Neural cell (in vitro differentiated cells): ENCODE results near the gene TMEM250. TPM values are rescaled to one million over a fixed set of nuclear protein-coding genes. Genes with fewer than 3 reads are reported as not detected.

ENCODE experiments used
- H2AFZ ChIP-seq: fragments of 200-600, 300-800 bp; sonication (generic), shearing (Covaris generic); 2 replicates; pipeline ENCODE4 v1.6.0; 2014; ENCODE audit warnings: low read depth, mild to moderate bottlenecking, antibody characterized with exemption, low read length, moderate library complexity
- H3F3A ChIP-seq: fragments of 200-600 bp; shearing (Covaris generic); 2 replicates; pipeline ENCODE4 v1.6.1; 2016; ENCODE audit warnings: mild to moderate bottlenecking, moderate library complexity, mixed read lengths, antibody characterized with exemption, low read length; ENCODE audit not compliant: insufficient read depth, poor library complexity, severe bottlenecking
- H3K27ac ChIP-seq: fragments of 200-600, 300-800 bp; sonication (generic), shearing (Covaris generic); 2 replicates; pipeline ENCODE4 v1.5.1; 2014; ENCODE audit warnings: mild to moderate bottlenecking, low read length, moderate library complexity
- H3K27me3 ChIP-seq: fragments of 300-800, 200-600 bp; sonication (generic), shearing (Covaris generic); 2 replicates; pipeline ENCODE4 v1.6.0; 2014; ENCODE audit warnings: mild to moderate bottlenecking, low read depth, low read length, moderate library complexity; ENCODE audit not compliant: insufficient read depth
- H3K36me3 ChIP-seq: fragments of 300-800, 200-600 bp; sonication (generic), shearing (Covaris generic); 2 replicates; pipeline ENCODE4 v1.5.1; 2014; ENCODE audit warnings: mild to moderate bottlenecking, antibody characterized with exemption, low read length, moderate library complexity; ENCODE audit not compliant: insufficient read depth
- H3K4me2 ChIP-seq: fragments of 300-800, 200-600 bp; sonication (generic), shearing (Covaris generic); 2 replicates; pipeline ENCODE4 v1.6.0; 2014; ENCODE audit warnings: mild to moderate bottlenecking, low read length
- H3K4me3 ChIP-seq: fragments of 300-800, 200-600 bp; sonication (generic), shearing (Covaris generic); 2 replicates; pipeline ENCODE4 v1.5.1; 2014; ENCODE audit warnings: mild to moderate bottlenecking, low read length, moderate library complexity
- H3K79me2 ChIP-seq: fragments of 200-600 bp; shearing (Covaris generic); replicated peaks from 2 replicates; pipeline ENCODE4 v1.6.0; 2014; ENCODE audit warnings: mild to moderate bottlenecking, low read length, moderate library complexity; ENCODE audit not compliant: insufficient read depth
- H3K9ac ChIP-seq: fragments of 300-800, 200-600 bp; sonication (generic), shearing (Covaris generic); 2 replicates; pipeline ENCODE4 v1.6.1; 2016; ENCODE audit warnings: mild to moderate bottlenecking, low read length, mixed read lengths
- H3K9me2 ChIP-seq: fragments of 200-600 bp; shearing (Covaris generic); 2 replicates; pipeline ENCODE4 v1.6.1; 2016; ENCODE audit warnings: mild to moderate bottlenecking, low read length, mixed read lengths; ENCODE audit not compliant: insufficient read depth
- H3K9me3 ChIP-seq: fragments of 200-600, 300-800 bp; sonication (generic), shearing (Covaris generic); 2 replicates; pipeline ENCODE4 v1.6.1; 2016; ENCODE audit warnings: mild to moderate bottlenecking, mixed run types, low read length, moderate library complexity, mixed read lengths
- H4K20me1 ChIP-seq: fragments of 200-600 bp; shearing (Covaris generic); 2 replicates; pipeline ENCODE4 v1.6.1; 2016; ENCODE audit warnings: mild to moderate bottlenecking, mixed run types; ENCODE audit not compliant: insufficient read depth
- EP300 ChIP-seq: fragments of 450-650 bp; conservative IDR thresholded peaks from 2 replicates; pipeline ENCODE4 v1.6.1; 2014; ENCODE audit warnings: antibody characterized with exemption, mild to moderate bottlenecking, moderate library complexity; ENCODE audit not compliant: poor library complexity, severe bottlenecking
- EZH2 ChIP-seq: fragments of 200-600, 300-800 bp; shearing (Covaris generic), sonication (generic); IDR thresholded peaks from 2 replicates; pipeline ENCODE4 v1.6.1; 2014; ENCODE audit warnings: antibody characterized with exemption, low read length, borderline replicate concordance, mild to moderate bottlenecking; ENCODE audit not compliant: insufficient read depth, poor library complexity, severe bottlenecking
- MXI1 ChIP-seq: fragments of 450-650 bp; conservative IDR thresholded peaks from 2 replicates; pipeline ENCODE4 v1.6.1; 2014; ENCODE audit warnings: antibody characterized with exemption, mild to moderate bottlenecking; ENCODE audit not compliant: poor library complexity, severe bottlenecking
- POLR2AphosphoS5 ChIP-seq: IDR thresholded peaks from 2 replicates; pipeline ENCODE4 v1.6.1; 2012
- RAD21 ChIP-seq: fragments of 450-650 bp; conservative IDR thresholded peaks from 2 replicates; pipeline ENCODE4 v1.6.1; 2014; ENCODE audit warnings: antibody characterized with exemption, mild to moderate bottlenecking, moderate library complexity
- REST ChIP-seq: IDR thresholded peaks from 2 replicates; pipeline ENCODE4 v1.6.1; 2012; ENCODE audit warnings: borderline replicate concordance
- SMC3 ChIP-seq: fragments of 450-650 bp; conservative IDR thresholded peaks from 2 replicates; pipeline ENCODE4 v1.6.1; 2014; ENCODE audit warnings: antibody characterized with exemption, mild to moderate bottlenecking, moderate library complexity; ENCODE audit not compliant: poor library complexity
- TAF1 ChIP-seq: IDR thresholded peaks from 2 replicates; pipeline ENCODE4 v1.6.1; 2012; ENCODE audit warnings: low read depth
- polyA plus RNA-seq: library from polyadenylated mRNA; depleted of rRNA; stranded (reverse); fragments of >200 nt; gene quantifications from 2 replicates; pipeline ENCODE4 v1.2.3, GENCODE V29; 2014
- TF ChIP-seq, protein P1 (sequence below): fragments of 450-650 bp; IDR thresholded peaks from 2 replicates; pipeline ENCODE4 v1.5.1; 2014; ENCODE audit warnings: antibody characterized with exemption, mild to moderate bottlenecking, moderate library complexity; ENCODE audit not compliant: poor library complexity, severe bottlenecking

TMEM250 gene
- polyA plus RNA-seq, 1 donor from 2014 or later: 15.0 TPM

DNA sequence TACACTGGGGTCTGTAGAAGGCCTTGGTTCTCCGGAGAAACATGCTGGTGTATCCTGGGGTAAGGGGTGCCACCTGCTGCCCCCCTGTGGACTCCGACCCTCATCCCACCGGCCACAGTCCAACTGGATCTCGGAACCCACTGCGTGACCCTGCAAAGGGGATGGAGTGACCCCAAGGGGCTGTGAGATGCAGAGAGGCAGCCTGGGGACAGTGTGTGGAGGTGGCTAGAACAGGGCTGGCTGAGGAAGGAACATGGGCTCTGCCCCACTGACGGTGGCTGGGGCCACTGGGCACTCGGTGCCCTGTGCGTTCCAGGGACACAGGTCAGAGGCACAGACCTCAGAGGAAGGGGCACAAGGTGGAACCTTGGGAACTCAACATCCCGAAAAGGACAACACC lies 25.9 kb downstream of the TMEM250 start:
- Histone ChIP-seq H3K27ac (no peak overlapping the region), H3K9ac (no peak overlapping the region)

GRCh38 chr9:136092353-136092650 lies 26.4 kb downstream of the TMEM250 start:
- Histone ChIP-seq H3K9me2 (no peaks in the 10 kb centered on the region), H3F3A (no peaks in the 10 kb centered on the region), H3K36me3 (no peaks in the 10 kb centered on the region), H2AFZ (no peak overlapping the region), H3K4me2 (no peak overlapping the region), H3K9ac (no peak overlapping the region), H3K9me3 (no peaks in the 10 kb centered on the region), H3K4me3 (no peak overlapping the region), H4K20me1 (no peaks in the 10 kb centered on the region), H3K27me3 (peaks cover 14% of the 10 kb centered on the region), H3K27ac (no peak overlapping the region), H3K79me2 (no peaks in the 10 kb centered on the region)
- no peak for TF ChIP-seq RAD21
- no peak for TF ChIP-seq MXI1
- TF ChIP-seq EZH2: no peak

More for the DNA sequence above, 25.9 kb downstream of the TMEM250 start:
- Histone ChIP-seq H3K9me2 (no peaks in the 10 kb centered on the region), H3K4me3 (no peak overlapping the region), H4K20me1 (no peaks in the 10 kb centered on the region), H2AFZ (no peak overlapping the region), H3K79me2 (no peaks in the 10 kb centered on the region), H3K4me2 (no peak overlapping the region), H3K27me3 (peaks cover 14% of the 10 kb centered on the region), H3F3A (no peaks in the 10 kb centered on the region), H3K36me3 (no peaks in the 10 kb centered on the region), H3K9me3 (no peaks in the 10 kb centered on the region)
- TF ChIP-seq RAD21: no peak
- TF ChIP-seq, protein P1, sequence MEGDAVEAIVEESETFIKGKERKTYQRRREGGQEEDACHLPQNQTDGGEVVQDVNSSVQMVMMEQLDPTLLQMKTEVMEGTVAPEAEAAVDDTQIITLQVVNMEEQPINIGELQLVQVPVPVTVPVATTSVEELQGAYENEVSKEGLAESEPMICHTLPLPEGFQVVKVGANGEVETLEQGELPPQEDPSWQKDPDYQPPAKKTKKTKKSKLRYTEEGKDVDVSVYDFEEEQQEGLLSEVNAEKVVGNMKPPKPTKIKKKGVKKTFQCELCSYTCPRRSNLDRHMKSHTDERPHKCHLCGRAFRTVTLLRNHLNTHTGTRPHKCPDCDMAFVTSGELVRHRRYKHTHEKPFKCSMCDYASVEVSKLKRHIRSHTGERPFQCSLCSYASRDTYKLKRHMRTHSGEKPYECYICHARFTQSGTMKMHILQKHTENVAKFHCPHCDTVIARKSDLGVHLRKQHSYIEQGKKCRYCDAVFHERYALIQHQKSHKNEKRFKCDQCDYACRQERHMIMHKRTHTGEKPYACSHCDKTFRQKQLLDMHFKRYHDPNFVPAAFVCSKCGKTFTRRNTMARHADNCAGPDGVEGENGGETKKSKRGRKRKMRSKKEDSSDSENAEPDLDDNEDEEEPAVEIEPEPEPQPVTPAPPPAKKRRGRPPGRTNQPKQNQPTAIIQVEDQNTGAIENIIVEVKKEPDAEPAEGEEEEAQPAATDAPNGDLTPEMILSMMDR: no peak
- TF ChIP-seq EZH2: no peak

GRCh38 chr9:136091582-136092352 lies 26.9 kb downstream of the TMEM250 start:
- H4K20me1 ChIP-seq: no peaks in the 10 kb centered on the region
- no peak overlapping the region for H3K27ac ChIP-seq
- no peaks in the 10 kb centered on the region for H3K9me2 ChIP-seq
- peaks cover 14% of the 10 kb centered on the region for H3K27me3 ChIP-seq
- H3K9ac ChIP-seq: no peak overlapping the region
- TF ChIP-seq EZH2: no peak
- TF ChIP-seq POLR2AphosphoS5: no peak
- TF ChIP-seq EP300: no peak
- TF ChIP-seq, protein P1: no peak
- TF ChIP-seq MXI1: no peak
- no peak for TF ChIP-seq SMC3
- no peak for TF ChIP-seq REST
- TF ChIP-seq RAD21: no peak
- no peak for TF ChIP-seq TAF1
- no peak overlapping the region for H2AFZ ChIP-seq
- H3K36me3 ChIP-seq: no peaks in the 10 kb centered on the region
- no peak overlapping the region for H3K4me2 ChIP-seq
- no peaks in the 10 kb centered on the region for H3F3A ChIP-seq
- no peaks in the 10 kb centered on the region for H3K79me2 ChIP-seq
- H3K9me3 ChIP-seq: no peaks in the 10 kb centered on the region
- no peak overlapping the region for H3K4me3 ChIP-seq
